IPS-NIHi7 (cell line): ENCODE results near the gene CHMP1A.

Source experiments
- DNase-seq: peaks from one replicate; pipeline ENCODE4 v3.0.0; 2012; ENCODE audit warnings: mixed read lengths; ENCODE audit errors: extremely low spot score

Gene CHMP1A

DNA sequence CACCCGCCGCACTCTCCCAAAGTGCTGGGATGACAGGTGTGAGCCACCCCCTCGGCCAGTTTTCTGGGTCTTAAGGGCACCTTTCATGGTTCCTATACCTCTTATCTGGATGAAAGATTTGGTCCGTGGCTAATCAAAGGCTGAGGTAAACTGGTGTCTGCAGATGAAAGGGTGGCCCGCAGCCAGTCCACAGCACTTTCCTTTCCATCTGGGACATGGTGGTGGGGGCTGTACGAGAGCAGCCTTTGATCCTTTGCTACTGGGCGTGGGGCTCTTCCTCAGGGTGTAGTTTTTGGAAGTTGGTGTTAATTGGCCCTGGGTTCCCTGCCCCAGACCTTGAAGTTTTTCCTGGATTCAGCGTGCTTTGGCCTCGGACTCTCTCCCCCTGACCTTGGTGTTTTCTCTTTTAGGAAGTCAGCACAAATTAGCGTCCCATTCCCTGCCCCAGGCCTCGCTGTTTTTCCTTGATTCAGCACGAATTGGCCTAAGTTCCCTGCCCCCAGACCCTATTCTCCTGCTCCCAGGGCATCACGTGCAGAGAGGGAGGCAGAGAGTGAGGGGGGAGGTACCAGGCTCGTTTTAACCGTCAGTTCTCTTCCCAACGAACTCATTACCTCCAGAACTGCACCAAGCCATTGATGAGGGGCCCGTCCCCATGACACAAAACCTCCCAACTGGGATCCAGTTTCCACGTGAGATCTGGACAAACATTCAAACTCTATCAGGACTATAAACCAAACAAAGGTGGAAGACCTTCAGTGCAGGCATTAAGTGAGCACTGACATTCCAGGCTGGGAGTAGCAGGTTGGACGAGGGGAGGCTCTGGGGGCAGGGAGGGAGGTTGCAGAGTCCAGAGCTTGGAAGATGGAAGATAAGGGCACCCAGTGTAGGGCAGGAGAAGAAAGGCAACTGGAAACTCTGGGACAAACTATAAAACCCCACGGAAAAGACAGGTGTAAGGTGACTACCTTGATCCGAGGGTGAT is 32.4 kb downstream of the CHMP1A start:
- DNase-seq, result no peak

DNA sequence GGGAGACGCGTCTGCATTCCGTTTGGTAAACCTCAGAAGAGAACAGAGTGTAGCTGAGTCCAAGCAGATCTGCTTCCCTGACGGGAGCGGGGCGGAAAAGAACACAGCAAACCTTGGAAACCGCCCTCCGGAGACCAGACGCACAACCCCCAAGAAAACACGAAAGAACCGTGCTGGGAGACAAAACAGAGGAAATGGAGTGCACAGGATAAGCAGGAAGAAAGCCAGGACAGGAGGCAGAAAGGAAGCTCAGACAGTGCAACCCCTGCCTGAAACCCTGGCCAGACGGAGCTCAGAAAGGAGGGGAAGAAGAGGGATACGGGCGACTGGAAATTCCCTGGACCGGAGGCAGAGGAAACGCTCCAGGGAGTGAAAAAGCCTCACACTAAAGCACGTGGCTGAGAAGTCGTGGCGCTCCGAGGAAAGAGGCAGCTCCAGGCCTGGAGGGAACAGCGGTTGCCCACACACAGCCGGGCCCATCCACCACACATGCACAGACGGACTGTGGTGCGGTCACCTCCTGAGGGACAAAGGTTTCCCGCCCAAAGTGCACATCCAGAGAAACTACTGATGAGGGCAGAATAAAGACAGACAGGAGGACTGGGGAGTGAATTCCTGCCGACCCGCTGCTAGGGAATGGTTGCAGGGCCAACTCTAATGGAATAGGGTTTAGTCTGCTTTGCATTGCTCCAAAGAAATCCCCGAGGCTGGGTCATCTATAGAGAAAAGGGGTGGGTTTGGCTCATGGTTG is 33.8 kb downstream of the CHMP1A start:
- no peak for DNase-seq

DNA sequence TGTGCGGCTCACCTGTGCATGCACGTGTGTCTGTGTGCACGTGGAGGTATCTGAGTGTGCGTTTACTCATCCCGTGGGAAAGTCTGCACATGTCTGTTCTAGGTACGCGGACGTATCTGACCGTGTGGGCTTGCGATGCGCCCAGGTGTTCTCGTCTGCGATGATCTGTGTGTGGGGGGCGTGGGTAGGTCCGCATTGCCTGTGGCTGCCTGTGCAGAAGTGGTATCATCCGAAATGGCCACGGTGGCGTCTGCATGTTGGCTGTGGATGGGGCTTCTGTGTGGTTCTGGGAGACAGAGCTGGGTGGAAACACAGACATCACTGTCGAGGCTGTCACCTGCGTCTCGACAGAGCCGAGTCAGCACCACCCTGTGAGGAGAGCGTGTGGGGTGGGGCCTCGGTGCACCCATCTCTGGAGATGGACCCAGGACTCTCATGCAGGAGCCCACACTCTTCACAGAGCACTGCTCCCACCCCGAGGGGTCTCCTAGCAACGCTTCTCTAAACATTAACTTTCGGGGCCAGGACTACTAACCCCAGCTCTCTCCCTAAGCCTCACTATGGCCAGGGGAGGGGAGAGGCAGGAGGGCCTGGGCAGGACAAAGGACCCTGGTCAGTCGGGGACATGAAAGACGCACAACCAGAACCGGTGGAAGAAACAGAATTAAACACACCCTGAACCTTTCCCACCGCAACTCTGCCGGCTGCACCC is 35.7 kb downstream of the CHMP1A start:
- DNase-seq, result no peak

DNA sequence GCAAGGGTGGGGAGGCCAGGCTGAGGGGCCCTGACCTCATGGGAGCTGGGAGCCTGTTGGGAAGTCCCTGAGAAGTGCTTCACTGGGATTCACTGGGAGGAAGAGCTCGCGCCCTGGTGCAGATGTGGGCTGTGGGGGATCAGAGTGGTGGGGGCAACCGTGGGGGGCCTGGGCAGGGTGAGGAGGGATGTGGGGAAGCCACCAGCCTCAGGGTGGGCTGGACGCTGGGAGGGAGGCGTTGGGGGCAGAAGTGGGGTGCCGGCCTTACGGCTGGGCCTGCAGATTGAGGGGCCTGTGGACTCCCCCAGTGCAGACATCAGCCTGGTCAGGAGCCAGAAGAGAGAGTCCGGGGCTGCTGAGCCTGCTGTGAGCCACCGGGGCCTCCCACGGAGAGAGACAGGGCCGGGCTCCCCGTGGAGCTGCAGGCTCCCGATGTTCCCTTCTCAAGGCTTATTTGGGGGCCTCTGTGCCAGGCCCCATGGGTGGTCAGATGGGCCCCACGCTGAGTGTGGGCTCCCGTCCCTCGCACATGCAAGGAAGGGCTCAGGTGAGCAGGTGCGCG is 36.3 kb downstream of the CHMP1A start:
- DNase-seq, result no peak

DNA sequence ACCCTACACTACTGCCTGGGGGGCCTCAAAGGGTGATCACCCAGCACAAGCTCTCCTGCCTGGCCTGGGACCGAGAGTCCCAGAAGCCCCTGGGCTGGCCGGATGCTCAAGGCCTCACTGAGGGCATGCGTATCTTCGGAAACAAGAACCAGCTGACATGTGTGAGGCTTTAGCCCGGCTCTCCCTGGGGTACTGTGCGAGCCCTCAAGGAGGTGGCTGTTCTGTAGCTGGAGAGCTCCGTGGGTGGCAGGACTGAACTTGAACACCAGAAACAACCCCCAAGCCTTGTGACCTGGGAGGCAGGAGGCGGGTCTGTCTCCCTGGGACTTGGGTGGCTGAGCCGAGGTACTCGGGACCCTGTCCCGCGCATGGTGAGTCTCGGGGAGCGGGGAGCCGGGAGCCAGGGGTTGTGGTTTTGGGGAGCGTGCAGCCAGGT is 37.1 kb downstream of the CHMP1A start:
- no peak for DNase-seq

DNA sequence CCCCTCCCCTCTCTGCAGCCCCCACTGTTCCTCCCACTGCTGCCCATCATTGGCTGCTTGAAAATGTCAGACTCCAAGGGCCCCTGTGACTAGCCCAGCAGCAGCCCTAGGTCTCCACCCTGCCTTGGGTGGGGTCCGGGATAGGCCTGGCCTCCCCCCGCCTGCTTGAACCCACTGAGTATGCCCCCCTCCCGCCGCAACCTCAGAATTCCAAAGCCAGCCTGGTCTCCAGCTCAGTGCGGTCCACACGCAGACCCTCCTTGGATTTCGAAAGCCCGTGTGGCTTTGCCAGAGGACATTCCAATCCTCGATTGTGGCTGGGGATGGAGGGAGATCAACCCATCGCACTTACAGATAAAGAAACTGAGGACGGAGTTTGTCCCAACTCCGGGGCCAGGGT is 37.7 kb downstream of the CHMP1A start:
- no peak for DNase-seq

DNA sequence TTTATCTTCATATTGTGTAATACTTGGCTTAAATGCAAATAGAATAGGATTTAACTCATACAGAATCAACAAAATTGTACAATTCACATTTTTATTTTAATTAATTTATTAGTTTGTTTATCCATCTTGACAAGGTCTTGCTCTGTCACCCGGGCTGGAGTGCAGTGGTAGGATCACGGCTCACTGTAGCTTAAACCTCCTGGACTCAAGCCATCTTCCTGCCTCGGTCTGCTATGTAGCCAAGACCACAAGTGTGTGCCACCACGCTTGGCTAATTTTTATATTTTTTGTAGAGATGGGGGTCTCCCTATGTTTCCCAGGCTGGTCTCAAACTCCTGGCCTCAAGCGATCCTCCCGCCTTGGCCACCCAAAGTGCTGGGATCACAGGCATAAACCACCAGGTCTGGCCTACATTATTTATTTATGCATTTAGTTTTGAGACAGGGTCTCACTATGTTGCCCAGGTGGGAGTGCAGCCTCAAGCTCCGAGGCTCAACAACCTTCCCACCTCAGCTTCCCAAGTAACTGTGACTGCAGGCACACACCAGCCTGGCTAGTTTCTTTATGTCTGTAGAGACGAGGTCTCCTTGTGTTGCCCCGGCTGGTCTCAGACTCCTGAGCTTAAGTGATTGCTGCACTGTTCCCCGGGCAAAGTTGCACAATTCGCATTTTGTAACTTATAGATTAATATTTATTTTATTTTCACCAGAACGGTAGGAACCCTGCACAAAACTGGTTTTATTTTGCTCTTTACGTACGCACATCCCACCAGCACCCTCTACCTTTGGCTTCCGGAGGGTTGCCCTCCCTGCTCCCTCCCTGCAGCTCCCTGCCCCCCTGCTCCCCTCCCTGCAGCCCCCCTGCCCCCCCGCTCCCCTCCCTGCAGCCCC is 39.2 kb downstream of the CHMP1A start:
- DNase-seq, result no peak

DNA sequence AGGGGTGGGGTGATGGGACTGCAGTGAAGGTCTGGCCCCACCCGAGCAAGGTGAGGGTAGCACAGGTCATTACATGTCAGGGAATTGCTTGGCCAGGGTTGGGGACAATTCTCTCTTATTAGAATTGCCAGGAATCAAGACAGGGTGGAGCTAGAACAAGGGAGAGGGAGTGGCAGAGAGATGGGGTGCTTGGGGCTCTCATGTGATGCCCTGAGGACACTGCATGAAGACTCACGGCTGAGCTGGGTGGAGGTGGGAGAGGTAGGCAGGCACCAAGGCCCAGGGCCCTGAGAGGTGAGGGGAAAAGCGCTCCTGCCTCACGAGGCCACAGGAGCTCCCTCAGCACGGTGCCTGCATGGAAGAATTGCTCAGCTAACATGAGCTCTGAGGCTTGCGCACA is 40.5 kb downstream of the CHMP1A start:
- no peak for DNase-seq

DNA sequence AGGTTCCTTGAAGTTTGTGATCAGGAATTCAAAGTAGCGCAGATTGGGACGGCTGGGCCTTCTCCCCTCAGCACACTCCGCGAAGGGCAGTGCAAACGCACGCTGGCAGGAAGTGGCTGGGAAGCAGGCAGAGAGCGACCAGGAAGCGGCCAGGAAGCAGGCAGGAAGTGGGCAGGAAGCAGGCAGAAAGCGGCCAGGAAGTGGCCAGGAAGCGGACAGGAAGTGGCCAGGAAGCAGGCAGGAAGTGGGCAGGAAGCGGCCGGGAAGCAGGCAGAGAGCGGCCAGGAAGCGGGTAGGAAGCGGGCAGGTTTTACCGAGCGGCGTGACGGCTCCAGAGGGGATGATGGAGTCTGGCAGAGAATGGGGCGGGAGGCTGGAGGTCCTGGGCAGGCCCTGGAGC is 40.9 kb downstream of the CHMP1A start:
- DNase-seq, result no peak

DNA sequence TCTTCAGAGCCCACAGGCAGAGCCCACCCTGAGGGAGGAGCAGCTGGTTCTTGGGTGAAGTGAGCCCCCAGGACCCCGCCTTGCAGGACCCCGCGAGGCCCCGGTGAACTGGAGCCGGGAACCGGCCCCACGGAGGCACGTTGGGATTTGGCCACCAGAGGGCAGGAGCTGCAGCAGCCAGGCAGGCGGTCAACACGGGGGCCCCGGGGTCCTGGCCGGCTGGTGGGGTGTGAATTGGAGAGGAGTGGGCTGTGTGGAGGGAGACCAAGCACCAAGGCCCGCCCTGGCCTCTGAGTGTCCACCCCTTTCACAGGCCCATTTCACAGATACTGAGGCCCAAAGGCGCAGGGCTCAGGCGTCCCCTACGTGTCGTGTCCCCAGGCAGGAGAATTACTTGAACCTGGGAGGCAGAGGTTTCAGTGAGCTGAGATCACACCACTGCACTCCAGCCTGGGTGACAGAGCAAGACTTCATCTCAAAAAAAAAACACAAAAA is 41.9 kb downstream of the CHMP1A start:
- DNase-seq, result peak; percentile 69

DNA sequence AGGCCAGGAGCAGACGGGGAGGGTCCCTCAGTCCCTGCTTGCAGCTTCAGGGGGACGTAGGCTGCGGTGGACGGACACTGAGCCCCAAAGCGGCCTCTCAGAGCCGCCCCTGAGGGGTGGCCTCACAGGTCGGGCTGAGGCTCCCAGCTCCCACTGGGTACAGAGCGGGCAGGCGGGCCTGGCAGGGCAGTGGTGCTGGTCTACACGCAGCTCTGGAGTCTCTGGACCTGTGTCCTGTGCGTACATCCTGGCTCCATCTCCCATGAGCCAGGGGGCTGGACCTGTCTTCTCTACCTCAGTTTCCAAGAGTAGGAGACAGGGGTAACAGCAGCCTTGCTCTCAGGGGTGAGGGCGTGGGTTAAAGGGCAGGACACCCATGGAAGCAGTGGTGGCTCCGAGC is 42.3 kb downstream of the CHMP1A start:
- DNase-seq, result no peak

DNA sequence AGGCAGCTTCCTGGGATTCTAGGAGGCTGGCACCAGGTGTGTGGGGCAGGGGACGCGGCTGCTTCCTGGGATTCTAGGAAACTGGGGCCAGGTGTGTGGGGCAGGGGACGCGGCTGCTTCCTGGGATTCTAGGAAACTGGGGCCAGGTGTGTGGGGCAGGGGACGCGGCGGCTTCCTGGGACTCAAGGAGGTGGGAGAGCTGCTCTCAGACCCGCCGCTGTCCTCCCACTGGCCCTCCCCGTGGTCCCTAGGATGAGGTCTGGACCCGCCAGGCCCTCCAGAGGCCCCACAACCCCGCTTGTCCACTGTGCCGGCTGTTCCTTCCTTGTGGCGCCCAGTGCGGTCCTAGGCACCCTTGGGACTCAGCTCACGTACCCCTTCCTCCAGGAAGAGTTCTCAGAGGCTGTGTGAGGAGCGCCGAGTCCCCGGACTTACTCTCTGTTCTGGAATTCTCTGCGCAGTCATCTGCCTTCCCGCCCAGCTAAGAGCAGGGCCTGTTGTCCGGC is 43.5 kb downstream of the CHMP1A start:
- no peak for DNase-seq

DNA sequence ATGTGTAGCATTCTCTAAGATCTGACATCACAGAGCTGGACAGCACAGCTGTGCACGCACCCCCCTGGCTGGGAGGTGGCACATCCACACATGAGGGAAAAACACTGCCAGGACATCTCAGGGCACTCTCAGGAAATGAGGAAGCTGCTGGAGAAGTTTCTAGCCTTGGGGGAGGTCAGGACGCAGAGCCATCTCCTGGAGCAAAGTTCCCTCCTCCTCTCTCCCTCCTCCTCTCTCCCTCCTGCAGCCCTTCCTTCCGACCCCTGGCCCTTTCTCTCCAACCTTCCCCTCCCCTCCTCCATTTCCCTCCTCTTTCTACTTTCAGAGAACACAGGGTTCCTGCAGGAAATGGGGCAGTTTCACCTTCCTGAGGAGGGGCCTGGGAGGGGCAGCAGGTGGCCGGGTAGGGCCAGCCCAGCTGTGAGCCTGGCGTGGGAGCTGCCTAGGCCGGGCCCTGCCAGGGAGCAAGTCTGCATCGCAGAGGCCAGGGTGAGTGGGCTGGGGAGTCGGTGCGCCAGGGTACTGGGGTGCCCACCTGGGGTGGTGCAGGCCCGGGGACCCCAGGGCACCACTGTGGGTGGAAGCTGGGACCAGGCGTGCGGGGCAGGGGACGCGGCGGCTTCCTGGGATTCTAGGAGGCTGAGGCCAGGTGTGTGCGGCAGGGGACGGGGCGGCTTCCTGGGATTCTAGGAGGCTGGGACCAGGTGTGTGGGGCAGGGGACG is 44.1 kb downstream of the CHMP1A start, which contains the start of gene DPEP1:
Gene DPEP1, plus strand, starts transcription at position 412 of the 723 bp plus-strand sequence. CDS start 16,769 bp downstream, outside the sequence.
- no peak for DNase-seq

DNA sequence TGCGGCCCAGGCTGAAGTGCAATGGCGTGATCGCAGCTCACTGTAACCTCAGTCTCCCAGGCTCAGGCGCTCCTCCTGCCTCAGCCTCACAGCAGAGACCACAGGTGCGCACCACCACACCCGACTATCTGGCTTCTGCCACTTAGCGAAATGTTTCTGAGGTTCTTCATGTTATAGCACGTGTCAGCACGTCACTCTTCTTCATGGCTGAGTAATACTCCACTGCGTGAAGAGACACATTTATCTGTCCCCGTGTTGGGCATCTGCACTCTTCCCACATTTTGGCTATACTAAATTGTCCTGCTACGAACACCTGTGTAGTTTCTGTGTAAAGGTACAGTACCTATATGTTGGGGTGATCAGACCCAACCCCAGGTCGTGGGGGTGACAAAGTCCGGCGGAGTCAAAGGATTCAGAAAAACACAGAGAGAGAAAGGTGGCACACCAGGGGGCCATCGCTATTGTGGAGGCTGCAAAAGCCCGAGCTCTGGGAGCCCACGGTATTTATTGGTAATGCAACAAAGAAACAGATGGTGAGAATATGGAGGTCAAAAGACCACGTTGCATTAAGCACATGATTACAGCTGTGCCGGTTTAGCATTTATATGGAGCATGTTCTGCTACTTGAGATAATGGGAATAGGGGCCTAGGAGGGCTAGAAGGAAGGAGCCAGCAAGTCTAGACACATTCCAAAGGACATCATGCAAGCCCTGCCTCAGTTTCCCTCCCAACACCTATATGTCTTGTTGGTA is 44.9 kb downstream of the CHMP1A start:
- no peak for DNase-seq

DNA sequence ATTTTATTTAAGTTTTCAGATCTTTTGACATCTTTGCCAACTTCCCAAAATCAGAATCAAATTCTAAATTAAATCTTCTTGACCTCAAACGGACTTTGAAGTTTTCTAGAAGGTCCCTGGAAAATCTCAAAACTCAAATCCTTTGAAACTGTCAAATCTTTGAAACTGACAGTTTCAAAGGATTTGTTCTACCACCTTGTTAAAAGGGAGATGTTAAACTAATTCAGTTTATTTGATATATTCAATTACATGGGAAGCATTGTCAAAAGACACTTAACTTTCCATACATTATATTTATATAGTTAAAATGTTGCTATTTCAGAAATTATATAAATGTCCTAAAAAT is 47.4 kb downstream of the CHMP1A start:
- DNase-seq, result no peak

DNA sequence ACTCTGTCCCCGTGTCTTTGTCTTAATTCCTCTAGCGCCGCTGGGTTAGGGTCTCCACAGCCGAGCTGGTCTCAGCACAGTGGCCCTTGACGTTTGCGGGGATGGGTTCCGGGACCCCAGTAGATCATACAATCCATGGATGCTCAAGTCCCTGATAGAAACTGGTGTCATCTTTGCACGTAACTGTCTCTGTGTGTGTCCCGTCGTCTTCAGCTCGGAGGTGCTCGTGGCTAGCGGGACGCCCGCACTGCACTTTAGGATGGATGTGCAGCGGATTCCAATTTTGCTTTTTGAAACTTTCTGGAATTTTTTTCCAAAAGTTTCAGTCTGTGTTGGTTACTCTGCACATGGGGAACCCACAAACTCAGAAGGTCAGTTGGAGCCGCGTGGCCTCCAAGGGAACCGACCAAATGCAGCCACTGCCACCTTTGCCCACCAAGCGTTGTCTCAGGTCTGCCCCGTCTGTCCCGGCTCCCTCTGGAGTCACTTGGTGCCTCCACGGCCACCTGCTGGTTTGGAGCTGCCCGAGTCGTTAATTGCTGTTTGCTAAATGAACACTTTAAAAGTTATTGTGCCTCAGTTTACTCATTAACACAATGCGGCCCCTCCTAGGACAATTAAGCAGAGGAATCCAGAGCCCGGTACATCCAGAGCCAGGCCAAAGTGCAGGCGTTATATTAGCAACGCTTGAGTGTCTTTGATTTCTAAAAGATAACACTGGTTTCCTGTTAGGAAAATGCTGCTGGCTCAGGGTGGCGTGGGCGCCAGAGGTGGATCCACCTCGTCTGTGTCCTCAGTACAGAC is 49.4 kb downstream of the CHMP1A start:
- no peak for DNase-seq

DNA sequence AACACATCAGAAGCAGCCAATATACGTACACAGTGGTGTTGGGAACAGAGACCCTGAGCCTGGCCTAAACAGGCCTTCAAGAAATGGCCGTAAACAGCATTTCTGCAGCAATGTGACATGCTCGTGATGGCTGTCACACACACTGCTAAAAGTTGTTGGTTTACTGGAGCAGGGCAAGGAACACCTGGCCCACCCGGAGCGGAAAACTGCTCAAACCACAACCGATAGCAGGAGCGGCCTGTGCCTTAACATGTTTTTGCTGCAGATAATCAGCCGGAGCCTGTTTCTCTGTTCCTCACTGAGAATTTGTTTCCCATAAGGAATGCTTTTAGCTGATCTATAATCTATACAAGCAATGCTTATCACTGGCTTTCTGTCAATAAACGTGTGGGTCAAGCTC is 50.1 kb downstream of the CHMP1A start:
- no peak for DNase-seq

DNA sequence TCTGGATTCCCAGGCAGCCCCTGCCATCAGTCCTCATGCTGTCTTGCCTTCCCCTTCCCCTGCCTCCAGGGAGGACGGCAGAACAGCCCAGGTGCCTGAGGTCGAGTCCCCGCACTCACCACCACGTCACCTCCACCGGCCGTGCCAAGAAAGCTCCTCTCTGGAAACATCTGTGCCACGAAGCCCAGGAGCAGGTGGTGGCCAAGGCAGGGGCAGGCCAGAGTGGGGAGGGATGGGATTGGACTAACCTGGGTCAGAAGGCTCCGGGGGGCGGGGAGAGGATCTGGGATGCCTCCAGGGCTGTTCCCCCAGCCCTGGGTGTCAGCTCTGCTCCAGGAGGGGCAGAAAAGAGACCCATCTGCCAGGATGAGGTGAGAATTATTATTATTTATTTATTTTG is 51.5 kb downstream of the CHMP1A start:
- DNase-seq, result no peak
